ENCODE measurements around the gene SLC12A1.

DNA sequence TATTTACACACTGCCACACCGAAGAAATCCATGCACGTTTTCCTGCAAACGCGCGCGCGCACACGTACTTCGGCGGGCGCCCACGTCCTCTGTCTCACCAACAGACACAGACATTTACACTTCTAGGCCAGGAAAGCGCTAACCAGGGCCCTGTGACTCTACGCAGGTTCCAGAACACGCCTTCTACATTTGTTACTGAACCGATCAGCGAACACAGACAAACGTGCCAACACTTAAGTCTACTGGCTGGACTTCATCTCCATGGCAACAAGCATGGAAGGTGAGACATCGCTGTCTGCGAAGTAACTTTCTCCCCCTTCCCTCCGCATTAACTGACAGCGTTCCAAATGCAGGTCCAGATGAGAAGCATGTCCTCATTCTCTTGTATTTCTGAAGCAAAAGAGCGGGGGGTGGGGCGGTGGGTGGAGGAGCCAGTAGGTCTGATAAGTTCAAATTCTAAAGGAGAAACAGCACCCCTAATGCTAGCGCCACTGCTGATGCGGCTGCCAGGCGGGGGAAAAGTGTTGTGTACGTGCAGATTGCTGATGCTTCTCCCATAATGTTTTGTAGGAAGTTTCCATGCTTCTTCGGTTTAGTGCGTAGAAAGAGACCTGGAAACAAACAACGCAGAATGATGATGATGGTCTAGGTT lies 14.4 kb upstream of the SLC12A1 start, which contains the start of gene CTXN2:
- TF ChIP-seq, protein P1, sequence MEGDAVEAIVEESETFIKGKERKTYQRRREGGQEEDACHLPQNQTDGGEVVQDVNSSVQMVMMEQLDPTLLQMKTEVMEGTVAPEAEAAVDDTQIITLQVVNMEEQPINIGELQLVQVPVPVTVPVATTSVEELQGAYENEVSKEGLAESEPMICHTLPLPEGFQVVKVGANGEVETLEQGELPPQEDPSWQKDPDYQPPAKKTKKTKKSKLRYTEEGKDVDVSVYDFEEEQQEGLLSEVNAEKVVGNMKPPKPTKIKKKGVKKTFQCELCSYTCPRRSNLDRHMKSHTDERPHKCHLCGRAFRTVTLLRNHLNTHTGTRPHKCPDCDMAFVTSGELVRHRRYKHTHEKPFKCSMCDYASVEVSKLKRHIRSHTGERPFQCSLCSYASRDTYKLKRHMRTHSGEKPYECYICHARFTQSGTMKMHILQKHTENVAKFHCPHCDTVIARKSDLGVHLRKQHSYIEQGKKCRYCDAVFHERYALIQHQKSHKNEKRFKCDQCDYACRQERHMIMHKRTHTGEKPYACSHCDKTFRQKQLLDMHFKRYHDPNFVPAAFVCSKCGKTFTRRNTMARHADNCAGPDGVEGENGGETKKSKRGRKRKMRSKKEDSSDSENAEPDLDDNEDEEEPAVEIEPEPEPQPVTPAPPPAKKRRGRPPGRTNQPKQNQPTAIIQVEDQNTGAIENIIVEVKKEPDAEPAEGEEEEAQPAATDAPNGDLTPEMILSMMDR (IDR thresholded peaks at IDR 0.05; ENCODE audit: low read length) = no peak
- no peak for TF ChIP-seq EZH2 (IDR thresholded peaks at IDR 0.05; ENCODE audit: borderline replicate concordance, low read length)
